Cardiac fibroblast (primary cell): Measurements from ENCODE around the gene TTBK1.

Source experiments
- DNase-seq, 2 donors: peaks; one replicate each; pipeline versions ENCODE4 v3.0.0 to v3.0.0-alpha.2; 2010; ENCODE audit warnings: low read depth in 2 of 2
- H3K4me3 ChIP-seq, 2 donors: replicated peaks in 1 of 2; 1 replicate in 1 of 2; 2 replicates in 1 of 2; pipeline ENCODE4 v1.5.1; 2011; ENCODE audit warnings: low read depth in 2 of 2, low read length in 2 of 2, mild to moderate bottlenecking in 2 of 2, moderate library complexity in 1 of 2
- CTCF ChIP-seq: IDR thresholded peaks from one replicate; pipeline ENCODE4 v1.5.1; 2011; ENCODE audit warnings: low read depth, mild to moderate bottlenecking, low read length, inconsistent platforms

The TTBK1 gene

GRCh38 chr6:43257367-43258145, 14.3 kb downstream of the TTBK1 start:
- H3K4me3 ChIP-seq, result no peak overlapping the region
- no peak for TF ChIP-seq CTCF
- DNase-seq, result no peak

- no peak overlapping the region for H3K4me3 ChIP-seq
- TF ChIP-seq CTCF, result no peak
- DNase-seq, result no peak
Measured at GRCh38 chr6:43258180-43258579, 14.9 kb downstream of the TTBK1 start.

- no peak overlapping the region for H3K4me3 ChIP-seq
- no peak for DNase-seq
- no peak for TF ChIP-seq CTCF
Measured at GRCh38 chr6:43258807-43259686, 15.8 kb downstream of the TTBK1 start.

GRCh38 chr6:43260791-43261190, 17.5 kb downstream of the TTBK1 start:
- H3K4me3 ChIP-seq, result no peak overlapping the region
- DNase-seq, result no peak
- TF ChIP-seq CTCF, result no peak

GRCh38 chr6:43261198-43261597, 17.9 kb downstream of the TTBK1 start:
- DNase-seq, result no peak
- no peak for TF ChIP-seq CTCF
- H3K4me3 ChIP-seq, result no peak overlapping the region

GRCh38 chr6:43262000-43262779, 18.9 kb downstream of the TTBK1 start:
- no peak for DNase-seq
- H3K4me3 ChIP-seq, result no peak overlapping the region
- no peak for TF ChIP-seq CTCF
